NCI-H82 treated with DMSO at 0.1 percent for 48 hours (cell line): ENCODE results near the gene ST6GAL1.
"Not testable (repeated sequence)": the region's sequence is repeated elsewhere in the genome, so short reads cannot be mapped to it uniquely, and the experiment has no call there.

Experiments
- DNase-seq: peaks from one replicate; lab custom pipeline; 2025; ENCODE audit not compliant: unreplicated experiment; lab: John Stamatoyannopoulos, UW

The ST6GAL1 gene

GRCh38 chr3:186939536-186939935 lies 9.2 kb downstream of the ST6GAL1 start:
- no peak for DNase-seq

GRCh38 chr3:186940967-186941366 lies 10.6 kb downstream of the ST6GAL1 start:
- no peak for DNase-seq

GRCh38 chr3:186942168-186942567 lies 11.8 kb downstream of the ST6GAL1 start:
- DNase-seq: no peak

- DNase-seq: no peak
Observed at GRCh38 chr3:186945255-186945823, 15.0 kb downstream of the ST6GAL1 start.

GRCh38 chr3:186946756-186947375 lies 16.5 kb downstream of the ST6GAL1 start:
- DNase-seq: no peak

- DNase-seq: no peak
Observed at GRCh38 chr3:186949281-186949982, 19.1 kb downstream of the ST6GAL1 start.

- DNase-seq: no peak
Observed at GRCh38 chr3:186950402-186951093, 20.2 kb downstream of the ST6GAL1 start.

GRCh38 chr3:186951640-186952552 lies 21.6 kb downstream of the ST6GAL1 start:
- no peak for DNase-seq

- DNase-seq: no peak
Observed at GRCh38 chr3:186953011-186953487, 22.7 kb downstream of the ST6GAL1 start.

GRCh38 chr3:186953992-186954699 lies 23.8 kb downstream of the ST6GAL1 start:
- DNase-seq: not testable (repeated sequence)

- no peak for DNase-seq
Observed at GRCh38 chr3:186955898-186956696, 25.8 kb downstream of the ST6GAL1 start.

- no peak for DNase-seq
Observed at GRCh38 chr3:186959029-186959624, 28.8 kb downstream of the ST6GAL1 start.

GRCh38 chr3:186960347-186960746 lies 30.0 kb downstream of the ST6GAL1 start:
- no peak for DNase-seq

GRCh38 chr3:186962445-186962844 lies 32.1 kb downstream of the ST6GAL1 start:
- no peak for DNase-seq

GRCh38 chr3:186963636-186964035 lies 33.3 kb downstream of the ST6GAL1 start:
- no peak for DNase-seq

GRCh38 chr3:186964071-186964470 lies 33.7 kb downstream of the ST6GAL1 start:
- no peak for DNase-seq

- no peak for DNase-seq
Observed at GRCh38 chr3:186964616-186965015, 34.3 kb downstream of the ST6GAL1 start.

- DNase-seq: no peak
Observed at GRCh38 chr3:186965141-186965879, 35.0 kb downstream of the ST6GAL1 start.
